Left ventricle myocardium superior (tissue), 1 donor: ENCODE data around the gene NUBPL. TPM values are rescaled to one million over a fixed set of nuclear protein-coding genes. Genes with fewer than 3 reads are reported as not detected.
A peak's percentile ranks its signal among the peaks of the same experiment; 100 is the strongest.
"Not testable (repeated sequence)": the region's sequence is repeated elsewhere in the genome, so short reads cannot be mapped to it uniquely, and the experiment has no call there.

ENCODE experiments used
- ATAC-seq: fragments of 200-7000 bp; cut with Tn5 transposase; one replicate; pipeline ENCODE4 v1.9.1; 2020; ENCODE audit warnings: mild to moderate bottlenecking, moderate library complexity
- DNase-seq: peaks from one replicate; pipeline ENCODE4 v3.0.0-alpha.2; 2020
- intact Hi-C: fragments of 100-400 bp; cut with micrococcal nuclease; formaldehyde crosslinking; loops from one replicate; pipeline ENCODE4 v1.11.0; 2022
- total RNA-seq: library from RNA; stranded (reverse); fragmentation: NEBNext Ultra II Directional; extraction: Animal tissue kit (Norgen Biotek cat#: 25700); gene quantifications from one replicate; pipeline ENCODE4 v1.2.1, GENCODE V29; 2021
- donor health status: DM: no; HTN: yes; CAD: no; lungs with severe emphysema.

The NUBPL gene
- total RNA-seq, 1 donor from 2014 or later: 32.6 TPM

DNA sequence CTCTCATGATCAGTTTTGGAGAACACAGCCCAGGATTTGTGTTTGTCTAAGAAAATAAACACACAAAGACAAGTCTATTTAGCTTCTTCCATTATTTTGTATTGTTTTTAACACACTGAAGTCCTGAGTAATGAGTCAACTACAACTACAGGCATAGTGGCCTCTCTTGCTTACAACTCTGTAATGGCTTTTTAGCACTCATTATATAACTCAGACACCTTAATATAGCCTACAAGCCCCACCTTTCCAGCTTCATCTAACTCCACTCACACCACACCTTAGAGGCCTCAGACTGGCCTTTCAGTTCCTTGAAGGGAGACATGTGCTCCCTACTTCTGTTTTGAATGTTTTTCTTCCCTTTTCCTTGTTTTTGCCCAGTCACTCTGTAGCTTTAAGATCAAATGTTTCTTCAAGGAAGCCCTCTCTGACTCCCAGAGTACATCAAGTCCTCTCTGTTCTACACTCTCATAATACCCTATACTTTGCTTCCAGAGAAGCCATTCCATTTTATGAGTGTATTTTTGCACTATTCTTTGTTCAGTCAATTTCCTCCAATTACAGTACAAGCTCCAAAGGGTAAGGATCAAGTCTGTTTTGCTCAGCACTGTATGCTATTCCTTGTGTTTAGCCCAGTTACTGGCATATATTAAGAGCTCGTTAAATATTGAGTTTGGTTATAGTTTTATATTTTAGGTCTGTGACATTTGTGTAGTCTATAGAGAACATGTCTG, 282.3 kb downstream of the NUBPL start:
- DNase-seq (no peak), ATAC-seq (peak; percentile 54)
- intact Hi-C loops: no loop called here

DNA sequence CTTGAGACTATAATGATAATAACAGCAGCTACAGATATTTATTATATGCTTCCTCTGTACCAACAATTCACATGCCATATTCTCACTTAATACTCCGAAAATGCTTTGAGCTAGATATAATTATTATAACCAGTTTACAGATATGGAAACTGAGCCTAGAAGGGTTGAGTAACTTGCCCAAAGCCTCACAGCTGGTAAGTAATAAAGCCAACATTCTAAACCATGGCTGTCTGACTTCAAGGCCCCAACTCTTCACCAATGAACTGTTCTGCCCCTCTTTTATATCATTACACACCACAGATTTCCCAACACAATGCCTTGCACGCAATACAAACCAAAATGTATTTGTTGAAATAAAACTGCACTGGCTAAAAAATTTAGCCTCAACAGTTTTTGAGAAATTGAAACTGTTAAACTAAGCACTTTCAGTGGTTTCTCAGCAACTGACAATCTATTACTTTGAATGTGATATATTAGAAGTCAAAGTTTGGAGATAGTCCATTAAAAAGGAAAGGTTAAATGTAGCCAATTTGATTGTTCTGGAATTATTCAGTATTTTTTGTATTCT, 293.4 kb downstream of the NUBPL start:
- intact Hi-C loops: no loop called here
- ATAC-seq: no peak
- no peak for DNase-seq

DNA sequence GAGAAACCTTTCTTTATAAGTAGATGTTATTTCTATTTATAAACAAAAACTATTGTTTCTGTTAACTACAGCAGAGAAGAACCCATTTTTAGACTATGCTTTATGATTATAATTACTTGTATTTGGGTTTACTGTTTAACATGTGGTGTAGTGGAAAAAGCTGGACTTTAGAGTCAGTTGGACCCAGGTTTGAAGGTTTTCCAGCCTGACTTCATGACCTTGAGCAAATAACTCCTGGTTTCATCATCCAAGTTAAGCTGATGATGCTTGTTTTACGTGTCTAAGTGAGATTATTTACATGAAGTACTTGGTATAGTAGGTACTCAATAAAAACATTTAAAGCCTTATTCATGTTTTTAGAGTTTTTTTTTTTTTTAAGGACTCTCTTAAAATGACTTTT, 294.1 kb downstream of the NUBPL start:
- no peak for ATAC-seq
- DNase-seq: no peak
- intact Hi-C loops: no loop called here

DNA sequence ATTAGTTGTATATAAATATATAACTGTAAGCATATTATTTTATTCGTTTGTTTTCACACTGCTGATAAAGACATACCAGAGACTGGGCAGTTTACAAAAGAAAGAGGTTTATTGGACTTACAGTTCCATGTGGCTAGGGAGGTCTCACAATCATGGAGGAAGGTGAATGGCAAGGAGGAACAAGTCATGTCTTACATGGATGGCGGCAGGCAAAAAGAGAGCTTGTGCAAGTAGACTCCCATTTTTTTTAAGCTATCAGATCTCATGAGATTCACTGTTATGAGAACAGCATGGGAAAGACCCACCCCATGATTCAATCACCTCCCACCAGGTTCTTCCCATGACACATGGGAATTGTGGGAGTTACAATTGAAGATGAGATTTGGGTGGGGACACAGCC, 294.8 kb downstream of the NUBPL start:
- DNase-seq, intact Hi-C loops, ATAC-seq: not testable (repeated sequence)

DNA sequence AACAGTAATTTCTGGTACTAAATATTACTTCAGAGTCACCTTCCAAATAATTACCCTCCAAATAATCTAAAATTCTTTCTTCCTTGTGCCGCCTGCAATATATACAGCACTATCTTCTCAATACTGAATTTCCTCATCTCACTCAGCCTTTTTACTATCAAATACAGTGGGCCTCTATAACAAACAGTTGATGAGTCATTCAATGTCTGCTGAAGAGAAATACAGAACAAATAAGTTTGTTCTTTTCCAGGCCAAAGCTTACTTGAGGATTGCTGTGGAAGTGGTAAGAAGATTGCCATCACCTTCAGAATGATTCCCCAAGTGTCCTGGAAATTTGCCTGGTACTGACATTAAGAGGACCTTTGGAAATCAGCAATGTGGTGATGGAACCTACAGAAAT, 297.7 kb downstream of the NUBPL start:
- intact Hi-C loops: no loop called here
- DNase-seq (no peak), ATAC-seq (no peak)

DNA sequence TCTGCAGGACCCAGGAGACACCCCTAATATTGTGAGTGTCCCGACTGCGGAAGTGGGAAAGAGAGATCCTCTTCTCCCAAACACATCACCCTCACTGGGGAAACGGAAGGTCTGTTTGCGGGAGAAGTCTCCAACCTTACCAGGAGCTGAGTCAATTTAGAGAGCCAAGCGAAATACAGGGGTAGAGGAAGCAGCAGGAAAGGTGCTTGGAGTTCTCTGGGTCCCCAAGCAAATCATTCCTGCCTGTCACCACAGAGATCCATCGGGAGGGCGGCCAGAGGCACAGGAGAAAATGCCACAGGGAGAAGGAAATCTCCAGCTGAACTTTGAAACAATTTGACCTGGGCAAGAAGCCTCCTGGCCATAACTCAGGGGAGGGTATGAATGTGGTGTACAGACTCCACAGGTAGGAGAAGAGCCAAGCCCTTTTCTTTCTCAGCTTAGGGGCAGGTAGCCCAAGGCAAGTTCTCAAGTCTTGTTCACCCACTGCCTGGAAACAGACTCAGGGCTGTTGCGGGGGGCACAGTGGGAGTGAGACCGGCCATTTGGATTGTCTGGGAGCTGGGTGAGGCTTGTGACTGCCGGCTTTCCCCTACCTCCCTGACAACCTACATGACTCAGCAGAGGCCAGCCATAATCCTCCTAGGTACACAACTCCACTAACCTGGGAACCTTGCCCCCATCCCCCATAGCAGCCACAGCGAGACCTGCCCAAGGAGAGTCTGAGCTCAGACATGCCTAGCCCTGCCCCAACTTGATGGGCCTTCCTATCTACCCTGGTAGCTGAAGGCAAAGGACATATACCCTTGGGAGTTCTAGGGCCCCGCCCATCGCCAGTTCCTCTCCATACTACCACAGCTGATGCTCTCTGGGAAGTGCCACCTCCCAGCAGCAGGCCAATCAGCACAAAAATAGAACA, 304.0 kb downstream of the NUBPL start:
- intact Hi-C loops: no loop called here
- DNase-seq (no peak), ATAC-seq (no peak)

DNA sequence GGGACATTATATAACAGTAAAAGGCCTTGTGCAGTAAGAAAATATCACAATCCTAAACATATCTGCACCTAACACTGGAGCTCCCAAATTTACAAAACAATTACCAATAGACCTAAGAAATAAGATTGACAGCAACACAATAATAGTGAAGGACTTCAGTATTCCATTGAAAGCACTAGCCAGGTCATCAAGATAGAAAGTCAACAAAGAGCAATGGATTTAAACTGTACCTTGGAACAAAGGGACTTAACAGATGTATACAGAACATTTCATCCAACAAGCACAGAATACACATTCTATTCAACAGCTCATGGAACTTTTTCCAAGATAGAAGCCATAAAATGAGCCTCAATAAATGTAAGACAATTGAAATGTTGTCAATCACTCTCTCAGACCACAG, 306.4 kb downstream of the NUBPL start:
- no peak for DNase-seq
- intact Hi-C loops: no loop called here
- no peak for ATAC-seq

DNA sequence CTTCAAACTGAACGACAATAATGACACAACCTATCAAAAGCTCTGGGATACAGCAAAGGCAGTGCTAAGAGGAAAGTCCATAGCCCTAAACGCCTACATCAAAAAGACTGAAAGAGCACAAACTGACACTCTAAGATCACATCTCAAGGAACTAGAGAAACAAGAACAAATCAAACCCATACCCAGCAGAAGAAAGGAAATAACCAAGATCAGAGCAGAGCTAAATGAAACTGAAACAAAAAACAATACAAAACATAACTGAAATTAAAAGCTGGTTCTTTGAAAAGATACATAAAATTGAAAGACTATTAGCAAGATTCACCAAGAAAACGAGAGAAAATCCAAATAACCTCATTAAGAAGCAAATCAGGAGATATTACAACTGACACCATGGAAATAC, 306.9 kb downstream of the NUBPL start:
- intact Hi-C loops, DNase-seq, ATAC-seq: not testable (repeated sequence)

DNA sequence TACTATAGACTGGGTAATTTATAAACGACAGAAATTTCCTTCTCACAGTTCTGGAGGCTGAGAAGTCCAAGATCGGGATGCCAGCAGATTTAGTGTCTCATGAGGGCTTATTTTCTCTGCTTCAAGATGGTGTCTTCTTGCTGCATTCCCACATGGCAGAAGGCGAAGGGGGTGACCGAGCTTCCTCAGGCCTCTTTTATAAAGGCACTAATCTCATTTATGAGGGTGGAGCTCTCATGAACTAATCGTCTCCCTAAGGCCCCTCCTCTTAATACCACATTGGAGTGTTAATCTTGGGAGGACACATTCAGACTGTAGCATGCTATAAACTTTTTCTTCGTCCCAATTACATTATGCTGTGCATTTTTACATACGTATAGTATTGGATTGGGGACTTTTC, 315.5 kb downstream of the NUBPL start:
- DNase-seq (no peak), ATAC-seq (no peak)
- intact Hi-C loops: no loop called here

DNA sequence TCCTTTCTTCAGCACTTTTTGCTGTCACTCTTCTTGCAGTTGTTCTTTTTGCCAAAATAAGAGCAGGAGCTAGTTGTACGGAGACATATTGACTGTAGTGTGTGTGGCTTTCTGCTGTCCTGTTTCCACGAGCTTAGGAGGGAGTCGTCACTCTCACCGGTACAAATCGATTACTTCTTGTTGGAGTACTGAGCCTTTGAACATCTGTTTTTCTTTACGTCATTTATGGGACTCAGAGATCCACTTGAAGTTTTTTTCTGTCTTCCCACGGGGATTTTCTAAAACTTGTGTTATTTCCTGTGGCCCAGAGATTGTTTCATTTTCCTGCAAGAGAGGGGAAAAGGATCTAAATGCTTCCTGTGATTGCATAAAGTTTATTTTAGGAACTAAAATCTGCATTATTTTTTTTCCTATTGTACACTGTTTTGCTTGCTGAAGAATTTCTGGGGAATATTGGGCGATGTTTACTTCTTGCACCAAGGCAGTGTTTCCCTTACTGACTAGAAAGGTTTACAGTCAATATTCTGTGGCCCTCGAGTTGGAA, 316.1 kb downstream of the NUBPL start:
- intact Hi-C loops: no loop called here
- peak; percentile 68 for ATAC-seq
- DNase-seq: no peak

DNA sequence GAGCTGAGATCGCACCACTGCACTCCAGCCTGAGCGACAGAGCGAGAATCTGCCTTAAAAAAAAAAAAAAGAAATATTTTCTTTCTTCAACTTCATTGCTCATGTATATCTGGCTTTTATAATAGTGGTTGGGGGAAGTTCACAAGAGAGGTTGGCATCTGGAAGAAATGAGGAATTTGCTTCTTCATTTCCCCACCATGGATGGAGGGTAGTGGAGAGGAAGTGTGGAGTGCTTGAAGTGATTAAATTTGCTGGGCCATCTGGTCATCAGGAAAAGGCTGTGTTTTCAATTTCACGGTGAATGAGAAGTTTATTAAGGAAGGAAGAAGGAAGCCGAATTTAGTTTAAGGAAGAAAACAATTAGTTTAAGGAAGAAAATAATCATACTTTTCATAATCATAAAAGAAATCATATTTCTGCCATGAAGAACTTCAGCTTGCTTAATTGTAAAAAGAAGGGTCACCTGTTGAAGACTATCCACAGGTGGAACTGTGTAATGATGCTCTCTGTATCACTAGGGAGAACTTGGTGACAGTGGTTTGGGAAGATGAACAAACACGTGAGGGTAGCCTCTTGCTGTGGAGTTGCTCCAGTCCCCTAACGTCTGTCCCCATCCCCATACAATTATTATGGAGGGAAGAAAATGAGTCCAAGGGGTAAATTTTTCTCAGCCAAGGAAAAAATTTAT, 318.6 kb downstream of the NUBPL start:
- ATAC-seq (peak; percentile 45), DNase-seq (no peak)
- intact Hi-C loops: no loop called here

DNA sequence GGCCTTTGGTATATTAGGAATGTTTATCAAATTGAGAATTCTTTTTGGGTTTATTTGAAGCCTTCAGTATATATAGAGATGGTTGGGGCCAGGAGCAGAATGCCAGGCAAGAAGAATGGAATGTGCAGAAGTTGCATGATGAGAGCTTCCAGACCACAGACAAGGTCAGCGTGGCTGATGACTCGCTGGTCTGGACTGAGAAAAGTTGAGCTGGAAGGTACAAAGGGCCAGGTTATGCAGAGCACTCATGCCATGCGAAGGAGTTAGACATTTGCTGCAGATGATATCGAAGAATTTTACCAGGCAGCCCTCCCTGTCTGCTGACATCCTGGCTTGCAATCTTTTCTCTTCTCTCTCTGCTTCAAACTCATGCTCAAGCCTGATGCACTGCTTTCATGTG, 319.7 kb downstream of the NUBPL start:
- no peak for DNase-seq
- peak; percentile 59 for ATAC-seq
- intact Hi-C loops: no loop called here

DNA sequence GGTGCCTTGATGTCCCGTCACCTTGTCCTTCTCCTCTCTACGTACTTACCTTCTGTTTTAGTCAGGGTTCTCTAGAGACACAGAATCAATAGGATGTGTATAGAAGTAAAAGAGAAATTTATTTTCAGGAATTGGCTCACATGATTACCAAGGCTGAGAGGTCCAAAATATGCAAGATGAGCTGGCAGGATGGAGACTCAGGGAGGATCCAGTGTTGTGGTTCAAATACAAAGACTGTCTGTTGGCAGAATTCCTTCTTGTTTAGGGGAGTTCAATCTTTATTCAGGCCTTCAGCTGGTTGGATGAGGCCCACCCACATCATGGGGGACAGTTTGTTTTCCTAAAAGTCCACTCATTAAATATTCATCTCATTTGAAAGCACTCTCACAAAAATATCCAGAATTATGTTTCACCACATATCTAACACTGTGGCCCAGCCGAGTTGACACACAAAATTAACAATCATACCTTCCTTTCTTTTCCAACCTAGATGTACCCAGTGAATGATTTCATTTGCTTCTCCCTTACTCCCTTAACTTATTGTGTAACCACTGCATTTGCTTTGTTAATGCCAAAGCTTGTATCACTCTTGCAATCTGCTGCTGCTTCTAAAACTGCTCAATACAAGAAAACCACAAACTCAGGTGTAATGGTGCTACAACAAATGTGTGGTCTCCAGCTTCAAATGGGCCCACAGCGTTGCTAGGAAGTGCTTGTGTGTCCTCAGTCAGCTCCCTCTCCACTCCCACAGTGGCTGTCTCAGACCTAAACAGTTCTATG, 320.5 kb downstream of the NUBPL start:
- ATAC-seq (no peak), DNase-seq (no peak)
- intact Hi-C loops: no loop called here

DNA sequence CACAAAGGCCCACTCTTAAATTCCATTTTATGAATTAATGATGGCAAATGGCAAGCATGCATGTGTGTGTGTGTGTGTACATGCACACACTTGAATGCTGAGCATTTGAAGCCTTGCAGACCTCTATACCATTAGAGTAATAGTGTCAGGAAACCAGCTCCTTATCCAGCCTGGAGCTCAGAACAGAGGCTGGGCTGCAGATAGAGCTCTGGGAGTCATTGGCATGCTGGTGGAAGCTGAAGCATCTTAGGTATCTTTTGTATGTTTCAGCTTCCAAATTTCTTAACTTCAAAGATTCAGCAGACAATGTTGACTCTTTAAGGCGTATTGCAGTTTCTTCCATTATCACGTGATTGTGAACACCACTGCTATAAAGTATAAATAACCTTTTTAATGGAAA, 323.0 kb downstream of the NUBPL start:
- intact Hi-C loops: no loop called here
- ATAC-seq: no peak

DNA sequence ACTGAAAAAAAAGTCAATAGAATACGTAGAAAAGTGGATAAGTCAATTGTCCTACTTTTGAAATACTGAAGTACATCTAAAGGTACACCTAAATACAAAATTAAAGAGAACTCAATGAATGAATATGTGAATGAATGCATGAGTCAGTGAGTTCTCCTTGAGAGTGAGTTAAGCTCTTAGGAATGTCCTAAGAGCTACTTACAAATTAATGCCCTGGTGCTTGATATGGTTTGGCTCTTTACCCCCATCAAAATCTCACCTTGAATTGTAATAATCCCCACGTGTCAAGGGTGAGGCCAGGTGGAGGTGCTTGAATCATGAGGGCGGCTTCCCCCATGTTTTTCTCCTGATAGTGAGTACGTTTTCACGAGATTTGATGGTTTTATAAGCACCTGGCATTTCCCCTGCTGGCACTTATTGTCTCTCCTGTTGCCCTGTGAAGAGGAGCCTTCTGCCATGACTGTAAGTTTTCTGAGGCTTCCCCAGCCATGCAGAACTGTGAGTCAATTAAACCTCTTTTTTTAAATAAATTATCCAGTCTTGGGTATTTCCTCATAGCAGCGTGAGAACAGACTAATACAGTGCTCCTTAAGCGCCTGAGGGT, 323.7 kb downstream of the NUBPL start:
- DNase-seq: no peak
- intact Hi-C loops: no loop called here
- no peak for ATAC-seq

More for the DNA sequence above, 323.0 kb downstream of the NUBPL start:
- no peak for DNase-seq

DNA sequence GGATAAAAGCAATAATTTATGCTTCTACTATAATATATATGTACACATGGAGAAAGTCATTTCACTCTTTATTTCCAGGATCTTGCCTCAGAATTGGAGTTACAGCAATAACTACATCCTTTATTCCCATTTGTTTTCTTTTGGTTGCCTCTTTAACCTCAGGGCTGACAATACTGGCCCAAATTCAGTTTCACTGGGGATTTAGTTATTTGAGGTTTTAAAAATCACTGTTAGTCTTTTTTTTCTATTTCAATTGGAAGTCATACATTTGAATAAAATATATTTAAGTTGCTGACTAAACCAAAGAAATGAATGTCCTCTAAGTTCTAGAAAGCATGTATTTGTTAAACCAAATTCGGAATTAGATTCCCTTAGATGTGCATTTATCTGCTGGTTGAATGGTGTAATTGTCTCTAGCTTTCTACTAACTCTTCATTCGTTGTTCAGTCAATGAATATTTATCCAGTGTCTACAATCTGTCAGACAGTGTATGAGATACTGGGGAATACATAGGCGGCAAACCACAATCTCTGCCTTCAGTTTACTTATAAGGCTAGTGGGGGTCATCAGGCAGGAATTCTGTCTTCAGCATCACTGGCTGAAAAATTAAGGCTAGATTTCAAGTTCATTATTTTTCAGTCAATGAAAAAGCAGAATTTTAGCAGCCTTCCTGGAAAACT, 325.1 kb downstream of the NUBPL start:
- ATAC-seq (no peak), DNase-seq (no peak)
- intact Hi-C loops: no loop called here

DNA sequence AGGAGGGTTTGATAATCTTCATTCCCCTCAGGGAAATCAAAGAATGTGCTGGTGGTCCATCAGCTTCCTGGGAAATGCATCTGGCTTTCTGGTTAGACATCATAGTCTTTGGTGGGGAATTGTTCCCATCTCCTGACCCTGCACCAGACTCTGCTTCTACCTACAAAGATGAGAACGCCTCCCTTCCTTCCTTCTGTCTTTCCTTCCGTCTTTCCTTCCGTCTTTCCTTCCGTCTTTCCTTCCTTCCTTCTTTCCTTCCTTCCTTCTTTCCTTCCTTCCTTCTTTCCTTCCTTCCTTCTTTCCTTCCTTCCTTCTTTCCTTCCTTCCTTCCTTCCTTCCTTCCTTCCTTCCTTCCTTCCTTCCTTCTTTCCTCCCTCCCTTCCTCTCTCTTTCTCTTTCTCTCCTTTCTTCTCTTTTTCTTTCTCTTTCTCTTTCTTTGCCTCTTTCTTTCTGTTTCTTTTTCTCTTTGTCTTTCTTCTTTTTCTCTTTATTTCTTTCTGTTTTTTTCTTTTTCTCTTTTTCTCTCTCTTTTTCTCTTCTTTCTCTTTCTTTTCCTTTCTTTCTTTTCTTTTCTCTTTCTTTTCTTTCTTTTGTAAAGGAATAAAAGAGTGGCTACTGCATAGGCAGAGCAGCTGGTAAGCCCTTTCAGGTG, 326.9 kb downstream of the NUBPL start:
- intact Hi-C loops: no loop called here
- DNase-seq (no peak), ATAC-seq (no peak)
